ENCODE measurements around the gene OR10K1. TPM values are rescaled to one million over a fixed set of nuclear protein-coding genes. Genes with fewer than 3 reads are reported as not detected.

The OR10K1 gene
- total RNA-seq, 4 donors from 2014 or later = not detected

DNA sequence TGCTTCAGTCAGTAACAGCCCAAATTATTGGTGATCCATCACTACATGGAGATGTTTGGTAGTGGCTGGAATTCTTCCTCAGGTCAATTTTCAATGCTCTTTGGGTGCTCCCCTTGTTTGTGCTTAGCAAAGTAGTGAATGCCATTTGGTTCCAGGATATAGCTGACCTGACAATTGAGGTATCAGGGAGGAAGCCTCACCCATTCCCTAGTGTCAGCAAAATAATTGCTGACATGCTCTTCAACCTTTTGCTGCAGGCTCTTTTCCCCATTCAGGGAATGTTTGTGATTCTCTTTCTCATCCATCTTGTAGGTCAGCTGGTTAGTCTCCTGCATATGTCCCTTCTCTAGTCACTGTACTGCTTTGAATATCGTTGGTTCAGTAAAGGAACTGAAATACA, 7.1 kb upstream of the OR10K1 start:
- no peak overlapping the region for H3K4me3 ChIP-seq
- intact Hi-C loops (cut with DNase I; ENCODE audit: low total_unique reads) (no loop called here), in situ Hi-C loops (cut with MboI; ENCODE audit: low pct_ligation_motif_present in 1 of 4, low pct_unique_long_range_greater_than_20kb in 1 of 4, low sequenced_read_pairs in 3 of 4) (no loop called here)
- H3K4me1 ChIP-seq = no peaks in the 10 kb centered on the region
- TF ChIP-seq EP300 (IDR thresholded peaks at IDR 0.05; ENCODE audit: low read depth) (no peak), POLR2AphosphoS5 (IDR thresholded peaks at IDR 0.05) (no peak), POLR2A (IDR thresholded peaks at IDR 0.05) (no peak)
- TF ChIP-seq, protein P1, sequence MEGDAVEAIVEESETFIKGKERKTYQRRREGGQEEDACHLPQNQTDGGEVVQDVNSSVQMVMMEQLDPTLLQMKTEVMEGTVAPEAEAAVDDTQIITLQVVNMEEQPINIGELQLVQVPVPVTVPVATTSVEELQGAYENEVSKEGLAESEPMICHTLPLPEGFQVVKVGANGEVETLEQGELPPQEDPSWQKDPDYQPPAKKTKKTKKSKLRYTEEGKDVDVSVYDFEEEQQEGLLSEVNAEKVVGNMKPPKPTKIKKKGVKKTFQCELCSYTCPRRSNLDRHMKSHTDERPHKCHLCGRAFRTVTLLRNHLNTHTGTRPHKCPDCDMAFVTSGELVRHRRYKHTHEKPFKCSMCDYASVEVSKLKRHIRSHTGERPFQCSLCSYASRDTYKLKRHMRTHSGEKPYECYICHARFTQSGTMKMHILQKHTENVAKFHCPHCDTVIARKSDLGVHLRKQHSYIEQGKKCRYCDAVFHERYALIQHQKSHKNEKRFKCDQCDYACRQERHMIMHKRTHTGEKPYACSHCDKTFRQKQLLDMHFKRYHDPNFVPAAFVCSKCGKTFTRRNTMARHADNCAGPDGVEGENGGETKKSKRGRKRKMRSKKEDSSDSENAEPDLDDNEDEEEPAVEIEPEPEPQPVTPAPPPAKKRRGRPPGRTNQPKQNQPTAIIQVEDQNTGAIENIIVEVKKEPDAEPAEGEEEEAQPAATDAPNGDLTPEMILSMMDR (IDR thresholded peaks at IDR 0.05) = no peak
- no peak for DNase-seq
- no peaks in the 10 kb centered on the region for H3K27me3 ChIP-seq
- WGBS, 2 donors (ENCODE audit: low coverage in 1 of 2) = 83 to 86% methylated on average over 1 of the region's 1 CpG
- H3K27ac ChIP-seq = no peak overlapping the region
- no peaks in the 10 kb centered on the region for H3K36me3 ChIP-seq
- peaks cover 0 to 10% of the 10 kb centered on the region in 2 donors for H3K9me3 ChIP-seq

DNA sequence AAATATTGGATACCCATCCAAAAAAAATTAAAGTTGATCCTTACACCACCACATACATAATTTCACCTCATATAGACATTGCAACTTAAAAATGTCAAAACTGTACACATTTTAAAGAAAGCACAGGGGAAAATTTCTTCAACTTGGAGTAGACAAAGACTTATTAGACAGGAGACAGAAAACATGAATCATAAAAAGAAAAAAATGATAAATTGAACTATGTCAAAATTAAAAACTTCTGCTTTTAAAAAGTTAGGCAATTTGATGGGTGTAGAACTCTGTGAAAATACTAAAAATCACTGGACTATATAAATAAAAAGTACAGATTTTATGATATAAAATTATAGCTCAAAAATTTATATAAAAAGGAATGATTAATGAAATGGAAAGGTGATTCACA, 4.4 kb upstream of the OR10K1 start:
- Histone ChIP-seq H3K27ac (no peak overlapping the region), H3K36me3 (no peaks in the 10 kb centered on the region), H3K4me3 (no peak overlapping the region), H3K4me1 (no peaks in the 10 kb centered on the region), H3K27me3 (no peaks in the 10 kb centered on the region), H3K9me3 (peaks cover 0 to 3% of the 10 kb centered on the region in 2 donors)
- TF ChIP-seq POLR2AphosphoS5 (IDR thresholded peaks at IDR 0.05) (no peak), POLR2A (IDR thresholded peaks at IDR 0.05) (no peak), EP300 (IDR thresholded peaks at IDR 0.05; ENCODE audit: low read depth) (no peak)
- TF ChIP-seq, protein P1 (IDR thresholded peaks at IDR 0.05) = no peak
- intact Hi-C loops (cut with DNase I; ENCODE audit: low total_unique reads) (no loop called here), in situ Hi-C loops (cut with MboI; ENCODE audit: low pct_ligation_motif_present in 1 of 4, low pct_unique_long_range_greater_than_20kb in 1 of 4, low sequenced_read_pairs in 3 of 4) (no loop called here)
- no peak for DNase-seq

DNA sequence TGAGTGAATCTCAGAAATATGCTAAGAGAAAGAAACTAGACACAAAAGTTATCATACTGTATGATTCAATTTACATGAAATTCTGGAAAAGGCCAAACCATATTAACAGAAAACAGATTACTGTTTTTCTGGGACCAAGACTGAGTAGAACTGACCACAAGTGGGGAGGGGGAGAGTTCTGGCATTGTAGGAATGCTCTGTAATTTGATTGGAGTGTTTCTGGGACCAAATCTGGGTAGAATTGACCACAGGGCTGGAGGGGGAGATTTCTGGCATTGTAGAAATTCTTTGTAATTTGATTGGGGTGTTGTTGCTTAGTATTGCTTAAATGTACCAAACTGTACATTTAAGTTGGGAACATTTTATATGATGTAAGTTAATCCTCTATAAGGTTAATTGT, 3.4 kb upstream of the OR10K1 start:
- in situ Hi-C loops (cut with MboI; ENCODE audit: low pct_ligation_motif_present in 1 of 4, low pct_unique_long_range_greater_than_20kb in 1 of 4, low sequenced_read_pairs in 3 of 4) (no loop called here), intact Hi-C loops (cut with DNase I; ENCODE audit: low total_unique reads) (no loop called here)
- no peak overlapping the region for H3K27ac ChIP-seq
- no peaks in the 10 kb centered on the region for H3K9me3 ChIP-seq
- H3K4me1 ChIP-seq = no peaks in the 10 kb centered on the region
- H3K27me3 ChIP-seq = no peaks in the 10 kb centered on the region
- TF ChIP-seq, protein P1 (IDR thresholded peaks at IDR 0.05) = no peak
- TF ChIP-seq EP300 (IDR thresholded peaks at IDR 0.05; ENCODE audit: low read depth) (no peak), POLR2AphosphoS5 (IDR thresholded peaks at IDR 0.05) (no peak), POLR2A (IDR thresholded peaks at IDR 0.05) (no peak)
- DNase-seq = no peak
- no peak overlapping the region for H3K4me3 ChIP-seq
- H3K36me3 ChIP-seq = no peaks in the 10 kb centered on the region

DNA sequence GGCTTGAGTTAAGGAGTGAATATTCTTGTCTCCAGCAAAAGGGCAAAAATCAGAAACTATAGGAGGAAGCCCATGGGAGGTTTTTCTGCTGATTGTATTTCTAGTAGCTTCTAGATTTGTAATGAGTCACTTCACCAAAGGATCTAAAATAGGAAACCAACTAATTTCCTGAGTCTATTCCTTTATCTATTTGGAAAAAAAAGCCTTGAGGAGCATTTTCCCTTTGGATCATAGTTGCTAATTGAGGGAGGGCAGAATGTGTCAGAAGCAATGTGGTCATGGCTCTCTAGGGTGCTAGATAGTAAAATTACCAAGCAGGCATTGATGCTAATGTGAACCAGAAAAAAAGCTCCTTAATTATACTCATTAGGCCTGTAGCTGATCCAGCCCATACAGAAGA, 10.3 kb downstream of the OR10K1 start, which contains the start of gene OR10R2:
Gene OR10R2, plus strand, starts transcription at position 301 of the 400 bp plus-strand sequence. CDS start 106 bp downstream, outside the sequence.
- no peak within 1 kb of the TSS for H3K4me3 ChIP-seq
- no peaks in the 10 kb centered on the region for H3K36me3 ChIP-seq
- H3K4me1 ChIP-seq = no peaks in the 10 kb centered on the region
- no peak within 1 kb of the TSS for H3K27ac ChIP-seq
- intact Hi-C loops (cut with DNase I; ENCODE audit: low total_unique reads) (no loop called here), in situ Hi-C loops (cut with MboI; ENCODE audit: low pct_ligation_motif_present in 1 of 4, low pct_unique_long_range_greater_than_20kb in 1 of 4, low sequenced_read_pairs in 3 of 4) (no loop called here)
- no peaks in the 10 kb centered on the region for H3K27me3 ChIP-seq
- DNase-seq = no peak
- TF ChIP-seq EP300 (IDR thresholded peaks at IDR 0.05; ENCODE audit: low read depth) (no peak), POLR2A (IDR thresholded peaks at IDR 0.05) (no peak), POLR2AphosphoS5 (IDR thresholded peaks at IDR 0.05) (no peak)
- TF ChIP-seq, protein P1 (IDR thresholded peaks at IDR 0.05) = no peak
- H3K9me3 ChIP-seq = no peaks in the 10 kb centered on the region

Measured in transverse colon (tissue), 4 donors.